Measurements from ENCODE around the gene KIFC1. TPM values are rescaled to one million over a fixed set of nuclear protein-coding genes. Genes with fewer than 3 reads are reported as not detected.

KIFC1 gene
- total and polyA plus RNA-seq, 9 of the 15 experiments (the other 6 are each of a cell fraction or from before 2014, with no cell fraction given), result 1.3 to 95.2 (median 76.9) TPM

GRCh38 chr6:33392595-33392948 lies 949 bp downstream of the KIFC1 start (continued):
- TF ChIP-seq ZNF318 (IDR thresholded peaks at IDR 0.05; ENCODE audit: borderline replicate concordance in 1 of 2, low read depth in 1 of 2), result no peak
- TF ChIP-seq CBFA2T2 (conservative IDR thresholded peaks at IDR 0.05), result peak; percentile 26; the same call in 1 of the 2 replicates
- peak; percentile 64 for TF ChIP-seq RBM25 (IDR thresholded peaks at IDR 0.05; ENCODE audit: low read depth, low read length, severe bottlenecking)
- peak; percentile 36; the same call in 1 of the 2 replicates for TF ChIP-seq SMARCA4 (IDR thresholded peaks at IDR 0.05)
- peak; percentile 39; the same call in 1 of the 2 replicates for TF ChIP-seq NCOR1 (IDR thresholded peaks at IDR 0.05)
- peak; percentile 14 for TF ChIP-seq TBP (optimal IDR thresholded peaks at IDR 0.05; ENCODE audit: low read depth, low read length)
- TF ChIP-seq ZNF140 (CRISPR knock-in tag; IDR thresholded peaks at IDR 0.05), result no peak
- TF ChIP-seq NELFE (IDR thresholded peaks at IDR 0.05; ENCODE audit: insufficient read depth, insufficient read length), result no peak
- 0 out of 2 replicates have a peak, but pooled peaks have one; percentile 33 for TF ChIP-seq LEF1 (IDR thresholded peaks at IDR 0.05)
- peak; percentile 9 to 14; a peak in 2 of 4 replicates for TF ChIP-seq MNT (conservative IDR thresholded peaks at IDR 0.05)
